ENCODE results near the gene ACSS2.

ACSS2 gene

GRCh38 chr20:34859367-34859766, 17.0 kb upstream of the ACSS2 start:
- peaks cover 5 to 7% of the 10 kb centered on the region in 2 donors for H3K4me1 ChIP-seq (ENCODE audit: control insufficient read depth in 2 of 2, insufficient read depth in 2 of 2, low read length in 2 of 2)
- H3K9ac ChIP-seq (ENCODE audit: low read depth in 1 of 2, low read length in 2 of 2), result no peak overlapping the region
- H3K36me3 ChIP-seq (ENCODE audit: control insufficient read depth in 2 of 2, insufficient read depth in 2 of 2, low read length in 2 of 2), result peaks cover 0 to 28% of the 10 kb centered on the region in 2 donors
- H3K9me3 ChIP-seq (ENCODE audit: control insufficient read depth in 2 of 2, low read length in 2 of 2), result no peaks in the 10 kb centered on the region
- H3K4me3 ChIP-seq (ENCODE audit: low read length in 2 of 2), result no peak overlapping the region
- no peak overlapping the region for H3K27ac ChIP-seq (ENCODE audit: low read depth in 2 of 2, low read length in 2 of 2)
- no peaks in the 10 kb centered on the region for H3K27me3 ChIP-seq (ENCODE audit: control insufficient read depth in 2 of 2, insufficient read depth in 2 of 2, low read length in 2 of 2)

- Histone ChIP-seq H3K27me3 (ENCODE audit: control insufficient read depth in 2 of 2, insufficient read depth in 2 of 2, low read length in 2 of 2) (no peaks in the 10 kb centered on the region), H3K4me1 (ENCODE audit: control insufficient read depth in 2 of 2, insufficient read depth in 2 of 2, low read length in 2 of 2) (peaks cover 5 to 7% of the 10 kb centered on the region in 2 donors), H3K9me3 (ENCODE audit: control insufficient read depth in 2 of 2, low read length in 2 of 2) (no peaks in the 10 kb centered on the region), H3K27ac (ENCODE audit: low read depth in 2 of 2, low read length in 2 of 2) (no peak overlapping the region), H3K4me3 (ENCODE audit: low read length in 2 of 2) (no peak overlapping the region), H3K36me3 (ENCODE audit: control insufficient read depth in 2 of 2, insufficient read depth in 2 of 2, low read length in 2 of 2) (peaks cover 0 to 26% of the 10 kb centered on the region in 2 donors), H3K9ac (ENCODE audit: low read depth in 1 of 2, low read length in 2 of 2) (no peak overlapping the region)
Observed at GRCh38 chr20:34859826-34860545, 16.4 kb upstream of the ACSS2 start.

- H3K9ac ChIP-seq (ENCODE audit: low read depth in 1 of 2, low read length in 2 of 2), result no peak overlapping the region
- H3K9me3 ChIP-seq (ENCODE audit: control insufficient read depth in 2 of 2, low read length in 2 of 2), result no peaks in the 10 kb centered on the region
- no peak overlapping the region for H3K27ac ChIP-seq (ENCODE audit: low read depth in 2 of 2, low read length in 2 of 2)
- H3K36me3 ChIP-seq (ENCODE audit: control insufficient read depth in 2 of 2, insufficient read depth in 2 of 2, low read length in 2 of 2), result peaks cover 0 to 19% of the 10 kb centered on the region in 2 donors
- peaks cover 5 to 7% of the 10 kb centered on the region in 2 donors for H3K4me1 ChIP-seq (ENCODE audit: control insufficient read depth in 2 of 2, insufficient read depth in 2 of 2, low read length in 2 of 2)
- H3K4me3 ChIP-seq (ENCODE audit: low read length in 2 of 2), result no peak overlapping the region
- no peaks in the 10 kb centered on the region for H3K27me3 ChIP-seq (ENCODE audit: control insufficient read depth in 2 of 2, insufficient read depth in 2 of 2, low read length in 2 of 2)
Observed at GRCh38 chr20:34861386-34862084, 14.9 kb upstream of the ACSS2 start.

- Histone ChIP-seq H3K27ac (ENCODE audit: low read depth in 2 of 2, low read length in 2 of 2) (no peak overlapping the region), H3K9me3 (ENCODE audit: control insufficient read depth in 2 of 2, low read length in 2 of 2) (no peaks in the 10 kb centered on the region), H3K27me3 (ENCODE audit: control insufficient read depth in 2 of 2, insufficient read depth in 2 of 2, low read length in 2 of 2) (no peaks in the 10 kb centered on the region), H3K9ac (ENCODE audit: low read depth in 1 of 2, low read length in 2 of 2) (no peak overlapping the region), H3K36me3 (ENCODE audit: control insufficient read depth in 2 of 2, insufficient read depth in 2 of 2, low read length in 2 of 2) (peaks cover 0 to 14% of the 10 kb centered on the region in 2 donors), H3K4me3 (ENCODE audit: low read length in 2 of 2) (no peak overlapping the region), H3K4me1 (ENCODE audit: control insufficient read depth in 2 of 2, insufficient read depth in 2 of 2, low read length in 2 of 2) (peaks cover 5 to 7% of the 10 kb centered on the region in 2 donors)
Observed at GRCh38 chr20:34862724-34863123, 13.7 kb upstream of the ACSS2 start.

- Histone ChIP-seq H3K36me3 (ENCODE audit: control insufficient read depth in 2 of 2, insufficient read depth in 2 of 2, low read length in 2 of 2) (peaks cover 0 to 14% of the 10 kb centered on the region in 2 donors), H3K4me3 (ENCODE audit: low read length in 2 of 2) (no peak overlapping the region), H3K4me1 (ENCODE audit: control insufficient read depth in 2 of 2, insufficient read depth in 2 of 2, low read length in 2 of 2) (peaks cover 5 to 7% of the 10 kb centered on the region in 2 donors), H3K9me3 (ENCODE audit: control insufficient read depth in 2 of 2, low read length in 2 of 2) (no peaks in the 10 kb centered on the region), H3K27me3 (ENCODE audit: control insufficient read depth in 2 of 2, insufficient read depth in 2 of 2, low read length in 2 of 2) (no peaks in the 10 kb centered on the region), H3K27ac (ENCODE audit: low read depth in 2 of 2, low read length in 2 of 2) (no peak overlapping the region), H3K9ac (ENCODE audit: low read depth in 1 of 2, low read length in 2 of 2) (no peak overlapping the region)
Observed at GRCh38 chr20:34863421-34863965, 12.9 kb upstream of the ACSS2 start.

- peaks cover 0 to 11% of the 10 kb centered on the region in 2 donors for H3K36me3 ChIP-seq (ENCODE audit: control insufficient read depth in 2 of 2, insufficient read depth in 2 of 2, low read length in 2 of 2)
- H3K27ac ChIP-seq (ENCODE audit: low read depth in 2 of 2, low read length in 2 of 2), result no peak overlapping the region
- H3K27me3 ChIP-seq (ENCODE audit: control insufficient read depth in 2 of 2, insufficient read depth in 2 of 2, low read length in 2 of 2), result no peaks in the 10 kb centered on the region
- H3K9me3 ChIP-seq (ENCODE audit: control insufficient read depth in 2 of 2, low read length in 2 of 2), result no peaks in the 10 kb centered on the region
- no peak overlapping the region for H3K9ac ChIP-seq (ENCODE audit: low read depth in 1 of 2, low read length in 2 of 2)
- H3K4me3 ChIP-seq (ENCODE audit: low read length in 2 of 2), result no peak overlapping the region
- peaks cover 5 to 7% of the 10 kb centered on the region in 2 donors for H3K4me1 ChIP-seq (ENCODE audit: control insufficient read depth in 2 of 2, insufficient read depth in 2 of 2, low read length in 2 of 2)
Observed at GRCh38 chr20:34864216-34864615, 12.2 kb upstream of the ACSS2 start.

- H3K27me3 ChIP-seq (ENCODE audit: control insufficient read depth in 2 of 2, insufficient read depth in 2 of 2, low read length in 2 of 2), result no peaks in the 10 kb centered on the region
- peaks cover 22 to 35% of the 10 kb centered on the region in 2 donors for H3K4me1 ChIP-seq (ENCODE audit: control insufficient read depth in 2 of 2, insufficient read depth in 2 of 2, low read length in 2 of 2)
- H3K4me3 ChIP-seq (ENCODE audit: low read length in 2 of 2), result peak overlapping the region; percentile 25 to 87
- H3K9me3 ChIP-seq (ENCODE audit: control insufficient read depth in 2 of 2, low read length in 2 of 2), result no peaks in the 10 kb centered on the region
- no peaks in the 10 kb centered on the region for H3K36me3 ChIP-seq (ENCODE audit: control insufficient read depth in 2 of 2, insufficient read depth in 2 of 2, low read length in 2 of 2)
- H3K27ac ChIP-seq (ENCODE audit: low read depth in 2 of 2, low read length in 2 of 2), result no peak overlapping the region
- H3K9ac ChIP-seq (ENCODE audit: low read depth in 1 of 2, low read length in 2 of 2), result peak overlapping the region in 1 of 2 donors; percentile 70
Observed at GRCh38 chr20:34871320-34871926, 5.0 kb upstream of the ACSS2 start.

GRCh38 chr20:34871966-34872621, 4.3 kb upstream of the ACSS2 start:
- Histone ChIP-seq H3K4me3 (ENCODE audit: low read length in 2 of 2) (peak overlapping the region; percentile 80 to 87), H3K27me3 (ENCODE audit: control insufficient read depth in 2 of 2, insufficient read depth in 2 of 2, low read length in 2 of 2) (no peaks in the 10 kb centered on the region), H3K9ac (ENCODE audit: low read depth in 1 of 2, low read length in 2 of 2) (peak overlapping the region; percentile 2 to 70), H3K9me3 (ENCODE audit: control insufficient read depth in 2 of 2, low read length in 2 of 2) (no peaks in the 10 kb centered on the region), H3K27ac (ENCODE audit: low read depth in 2 of 2, low read length in 2 of 2) (peak overlapping the region in 1 of 2 donors; percentile 50), H3K4me1 (ENCODE audit: control insufficient read depth in 2 of 2, insufficient read depth in 2 of 2, low read length in 2 of 2) (peaks cover 22 to 35% of the 10 kb centered on the region in 2 donors), H3K36me3 (ENCODE audit: control insufficient read depth in 2 of 2, insufficient read depth in 2 of 2, low read length in 2 of 2) (no peaks in the 10 kb centered on the region)

- Histone ChIP-seq H3K9ac (ENCODE audit: low read depth in 1 of 2, low read length in 2 of 2) (peak within 1 kb of the TSS; percentile 70 to 78), H3K9me3 (ENCODE audit: control insufficient read depth in 2 of 2, low read length in 2 of 2) (no peaks in the 10 kb centered on the region), H3K27ac (ENCODE audit: low read depth in 2 of 2, low read length in 2 of 2) (peak within 1 kb of the TSS in 1 of 2 donors; percentile 50), H3K27me3 (ENCODE audit: control insufficient read depth in 2 of 2, insufficient read depth in 2 of 2, low read length in 2 of 2) (no peaks in the 10 kb centered on the region), H3K4me1 (ENCODE audit: control insufficient read depth in 2 of 2, insufficient read depth in 2 of 2, low read length in 2 of 2) (peaks cover 22 to 36% of the 10 kb centered on the region in 2 donors), H3K36me3 (ENCODE audit: control insufficient read depth in 2 of 2, insufficient read depth in 2 of 2, low read length in 2 of 2) (no peaks in the 10 kb centered on the region), H3K4me3 (ENCODE audit: low read length in 2 of 2) (peak within 1 kb of the TSS; percentile 80 to 87)
Observed at GRCh38 chr20:34872622-34873224, 3.7 kb upstream of the ACSS2 start, which contains the start of gene GGT7. GGT7 (minus strand) TSS chr20:34872856; CDS start chr20:34872815, 41 bp downstream.
